WTC11 (cell line): ENCODE measurements around the gene SORCS1. TPM values are rescaled to one million over a fixed set of nuclear protein-coding genes. Genes with fewer than 3 reads are reported as not detected.

Experiments used
- ATAC-seq: fragments of 200-7000 bp; cut with Tn5 transposase; 2 replicates; pipeline ENCODE4 v1.10.0; 2021; ENCODE audit warnings: mild to moderate bottlenecking, moderate library complexity
- CTCF ChIA-PET: fragments of 300-600 bp; sonication (Branson Sonifier 250); formaldehyde crosslinking; loops from one replicate; lab custom pipeline; 2021; ENCODE audit warnings: antibody characterized with exemption; lab: Charles Lee
- POLR2A ChIA-PET: fragments of 350-600 bp; sonication (Branson Sonifier 250); formaldehyde crosslinking; loops from one replicate; lab custom pipeline; 2021; ENCODE audit warnings: antibody characterized with exemption; lab: Charles Lee
- DNase-seq: peaks from one replicate; pipeline ENCODE4 v3.0.0; 2021; ENCODE audit warnings: low spot score
- H3K27ac Mint-ChIP-seq: 2 replicates; pipeline ENCODE4 v1.8.0; 2021; ENCODE audit warnings: mixed read lengths
- H3K27me3 Mint-ChIP-seq: 2 replicates; pipeline ENCODE4 v1.8.0; 2021; ENCODE audit warnings: low read depth, mild to moderate bottlenecking, moderate library complexity, mixed read lengths
- H3K36me3 Mint-ChIP-seq: 2 replicates; pipeline ENCODE4 v1.8.0; 2021; ENCODE audit warnings: mixed read lengths
- H3K4me1 Mint-ChIP-seq: 2 replicates; pipeline ENCODE4 v1.8.0; 2022; ENCODE audit warnings: mixed read lengths
- H3K4me3 Mint-ChIP-seq: 2 replicates; pipeline ENCODE4 v1.8.0; 2021; ENCODE audit warnings: mild to moderate bottlenecking, moderate library complexity, mixed read lengths
- H3K9me3 Mint-ChIP-seq: 2 replicates; pipeline ENCODE4 v1.8.0; 2021; ENCODE audit warnings: mixed read lengths
- CREM ChIP-seq: sonication (generic); formaldehyde crosslinking; IDR thresholded peaks from 2 replicates; pipeline ENCODE4 v1.8.1; 2022; ENCODE audit warnings: mild to moderate bottlenecking, missing genetic modification reagents, moderate library complexity
- HMGA2 ChIP-seq: fragments of 250-450 bp; sonication (Bioruptor Pico); IDR thresholded peaks from 2 replicates; pipeline ENCODE4 v1.4.0; 2021; ENCODE audit warnings: mild to moderate bottlenecking, moderate library complexity
- NFATC4 ChIP-seq: fragments of 250-450 bp; sonication (Bioruptor Pico); IDR thresholded peaks from 2 replicates; pipeline ENCODE4 v1.9.0; 2021; ENCODE audit warnings: mild to moderate bottlenecking
- NFE2L1 ChIP-seq: sonication (generic); formaldehyde crosslinking; IDR thresholded peaks from 2 replicates; pipeline ENCODE4 v1.8.1; 2023; ENCODE audit warnings: missing genetic modification reagents
- RORB ChIP-seq: fragments of 250-450 bp; sonication (Bioruptor Pico); IDR thresholded peaks from 2 replicates; pipeline ENCODE4 v1.9.0; 2021; ENCODE audit warnings: mild to moderate bottlenecking
- SP1 ChIP-seq: sonication (generic); formaldehyde crosslinking; conservative IDR thresholded peaks from 2 replicates; pipeline ENCODE4 v1.8.1; 2022; ENCODE audit warnings: missing genetic modification reagents
- TCF7 ChIP-seq: sonication (generic); formaldehyde crosslinking; IDR thresholded peaks from 2 replicates; pipeline ENCODE4 v1.8.0; 2022; ENCODE audit warnings: mild to moderate bottlenecking, low read depth, missing genetic modification reagents, moderate library complexity
- ZBTB21 ChIP-seq: sonication (generic); formaldehyde crosslinking; IDR thresholded peaks from 2 replicates; pipeline ENCODE4 v1.8.1; 2023; ENCODE audit warnings: mild to moderate bottlenecking, missing genetic modification reagents, borderline replicate concordance
- ZNF121 ChIP-seq: sonication (generic); formaldehyde crosslinking; IDR thresholded peaks from 2 replicates; pipeline ENCODE4 v1.8.0; 2023; ENCODE audit warnings: missing genetic modification reagents
- ZNF138 ChIP-seq: sonication (generic); formaldehyde crosslinking; conservative IDR thresholded peaks from 2 replicates; pipeline ENCODE4 v1.8.1; 2022; ENCODE audit warnings: mild to moderate bottlenecking, moderate library complexity, missing genetic modification reagents
- ZNF219 ChIP-seq: sonication (generic); formaldehyde crosslinking; IDR thresholded peaks from 2 replicates; pipeline ENCODE4 v1.8.0; 2023; ENCODE audit warnings: missing genetic modification reagents, mild to moderate bottlenecking, borderline replicate concordance
- ZNF423 ChIP-seq: fragments of 250-450 bp; sonication (Bioruptor Pico); IDR thresholded peaks from 2 replicates; pipeline ENCODE4 v2.1.2; 2022; ENCODE audit warnings: mild to moderate bottlenecking, moderate library complexity
- total RNA-seq: library from RNA; stranded (reverse); gene quantifications from 3 replicates; pipeline ENCODE4 v1.2.3, GENCODE V29; 2021
- TF ChIP-seq, protein P1 (sequence below): sonication (generic); formaldehyde crosslinking; IDR thresholded peaks from 2 replicates; pipeline ENCODE4 v1.8.1; 2022; ENCODE audit warnings: mild to moderate bottlenecking, moderate library complexity, missing genetic modification reagents
- TF ChIP-seq, protein P2 (sequence below): sonication (generic); formaldehyde crosslinking; IDR thresholded peaks from 2 replicates; pipeline ENCODE4 v1.8.1; 2023; ENCODE audit warnings: mild to moderate bottlenecking, missing genetic modification reagents
- TF ChIP-seq, protein P3 (sequence below): sonication (generic); formaldehyde crosslinking; IDR thresholded peaks from 2 replicates; pipeline ENCODE4 v1.8.0; 2022; ENCODE audit warnings: mild to moderate bottlenecking, missing genetic modification reagents
- TF ChIP-seq, protein P4 (sequence below): sonication (generic); formaldehyde crosslinking; IDR thresholded peaks from 2 replicates; pipeline ENCODE4 v1.8.1; 2023; ENCODE audit warnings: mild to moderate bottlenecking, missing genetic modification reagents, borderline replicate concordance

SORCS1 gene
- total RNA-seq, 1 experiment from 2014 or later = 3.3 TPM

DNA sequence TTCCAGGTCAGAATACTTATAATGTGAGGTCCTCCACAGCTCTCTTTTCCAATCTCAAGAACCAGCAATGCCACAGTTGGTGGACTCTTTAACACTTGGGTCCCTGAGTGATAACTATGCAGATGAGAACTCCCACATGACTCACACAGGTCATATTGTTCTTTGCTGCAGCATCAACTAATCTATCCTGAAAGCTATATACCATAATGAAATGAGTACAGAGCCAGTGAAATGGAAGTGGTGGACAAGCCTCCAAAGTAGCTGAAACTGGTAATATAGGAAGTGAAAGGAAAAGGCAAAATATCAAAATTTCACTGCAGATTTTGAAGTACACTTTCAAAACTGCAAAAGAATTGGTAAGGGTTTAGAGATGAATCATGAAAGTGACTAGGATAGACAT lies 45.6 kb downstream of the SORCS1 start:
- no peaks in the 10 kb centered on the region for H3K27me3 Mint-ChIP-seq
- ATAC-seq = no peak
- no peak overlapping the region for H3K4me3 Mint-ChIP-seq
- no peak for DNase-seq
- CTCF ChIA-PET = no interaction called here
- peaks cover 7% of the 10 kb centered on the region for H3K9me3 Mint-ChIP-seq
- TF ChIP-seq SP1 (CRISPR knock-in tag) = no peak
- TF ChIP-seq, protein P1, sequence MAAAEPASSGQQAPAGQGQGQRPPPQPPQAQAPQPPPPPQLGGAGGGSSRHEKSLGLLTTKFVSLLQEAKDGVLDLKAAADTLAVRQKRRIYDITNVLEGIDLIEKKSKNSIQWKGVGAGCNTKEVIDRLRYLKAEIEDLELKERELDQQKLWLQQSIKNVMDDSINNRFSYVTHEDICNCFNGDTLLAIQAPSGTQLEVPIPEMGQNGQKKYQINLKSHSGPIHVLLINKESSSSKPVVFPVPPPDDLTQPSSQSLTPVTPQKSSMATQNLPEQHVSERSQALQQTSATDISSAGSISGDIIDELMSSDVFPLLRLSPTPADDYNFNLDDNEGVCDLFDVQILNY (CRISPR knock-in tag) = no peak
- TF ChIP-seq ZNF423 (CRISPR knock-in tag) = no peak
- no peak for TF ChIP-seq ZNF121 (CRISPR knock-in tag)
- TF ChIP-seq HMGA2 (CRISPR knock-in tag) = no peak
- TF ChIP-seq, protein P2, sequence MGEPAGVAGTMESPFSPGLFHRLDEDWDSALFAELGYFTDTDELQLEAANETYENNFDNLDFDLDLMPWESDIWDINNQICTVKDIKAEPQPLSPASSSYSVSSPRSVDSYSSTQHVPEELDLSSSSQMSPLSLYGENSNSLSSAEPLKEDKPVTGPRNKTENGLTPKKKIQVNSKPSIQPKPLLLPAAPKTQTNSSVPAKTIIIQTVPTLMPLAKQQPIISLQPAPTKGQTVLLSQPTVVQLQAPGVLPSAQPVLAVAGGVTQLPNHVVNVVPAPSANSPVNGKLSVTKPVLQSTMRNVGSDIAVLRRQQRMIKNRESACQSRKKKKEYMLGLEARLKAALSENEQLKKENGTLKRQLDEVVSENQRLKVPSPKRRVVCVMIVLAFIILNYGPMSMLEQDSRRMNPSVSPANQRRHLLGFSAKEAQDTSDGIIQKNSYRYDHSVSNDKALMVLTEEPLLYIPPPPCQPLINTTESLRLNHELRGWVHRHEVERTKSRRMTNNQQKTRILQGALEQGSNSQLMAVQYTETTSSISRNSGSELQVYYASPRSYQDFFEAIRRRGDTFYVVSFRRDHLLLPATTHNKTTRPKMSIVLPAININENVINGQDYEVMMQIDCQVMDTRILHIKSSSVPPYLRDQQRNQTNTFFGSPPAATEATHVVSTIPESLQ (CRISPR knock-in tag) = no peak
- TF ChIP-seq, all 79 proteins: peak for 0
- POLR2A ChIA-PET = no interaction called here
- Mint-ChIP-seq H3K36me3 (no peaks in the 10 kb centered on the region), H3K4me1 (no peaks in the 10 kb centered on the region), H3K27ac (no peak overlapping the region)

DNA sequence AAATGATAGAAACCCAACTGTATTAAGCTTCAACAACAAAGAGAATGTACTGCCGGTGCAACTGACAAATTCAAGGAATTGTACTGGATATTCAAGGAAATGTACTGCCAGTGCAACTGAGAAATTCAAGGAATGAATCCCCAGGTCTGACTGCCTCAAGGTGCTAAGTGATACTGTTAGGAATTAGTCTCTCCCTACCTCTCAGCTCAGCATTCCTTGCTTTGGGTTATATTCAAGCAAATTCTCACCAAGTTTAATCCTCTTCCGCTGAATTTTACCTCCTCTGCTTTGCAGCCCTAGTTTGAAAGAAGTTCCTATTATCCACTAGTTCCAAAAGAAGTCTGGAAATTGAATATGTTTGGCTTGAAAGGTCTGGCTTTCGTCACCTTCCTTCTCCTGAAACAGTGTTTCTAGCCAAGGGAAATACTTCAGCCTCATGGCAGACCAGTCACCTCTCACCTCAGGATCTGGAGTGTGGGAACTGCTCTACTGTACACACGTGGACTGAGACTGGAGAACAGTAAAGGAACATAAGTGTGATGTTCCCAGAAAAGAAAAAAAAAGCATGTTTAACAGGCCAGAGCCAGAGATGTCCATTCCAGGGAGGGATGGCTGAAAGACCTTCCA lies 60.4 kb downstream of the SORCS1 start:
- Mint-ChIP-seq H3K27me3 (no peaks in the 10 kb centered on the region), H3K9me3 (peaks cover 13% of the 10 kb centered on the region), H3K36me3 (peaks cover 10% of the 10 kb centered on the region), H3K4me3 (no peak overlapping the region), H3K4me1 (peaks cover 17% of the 10 kb centered on the region), H3K27ac (peak overlapping the region; percentile 18; the same call in 1 of the 2 replicates)
- ATAC-seq = no peak
- DNase-seq = no peak
- ChIA-PET CTCF (no interaction called here), POLR2A (no interaction called here)
- no peak for TF ChIP-seq RORB (CRISPR knock-in tag)
- TF ChIP-seq, protein P1 (CRISPR knock-in tag) = no peak
- TF ChIP-seq TCF7 (CRISPR knock-in tag) = no peak
- TF ChIP-seq NFE2L1 (CRISPR knock-in tag) = no peak
- TF ChIP-seq ZNF138 (CRISPR knock-in tag) = no peak

DNA sequence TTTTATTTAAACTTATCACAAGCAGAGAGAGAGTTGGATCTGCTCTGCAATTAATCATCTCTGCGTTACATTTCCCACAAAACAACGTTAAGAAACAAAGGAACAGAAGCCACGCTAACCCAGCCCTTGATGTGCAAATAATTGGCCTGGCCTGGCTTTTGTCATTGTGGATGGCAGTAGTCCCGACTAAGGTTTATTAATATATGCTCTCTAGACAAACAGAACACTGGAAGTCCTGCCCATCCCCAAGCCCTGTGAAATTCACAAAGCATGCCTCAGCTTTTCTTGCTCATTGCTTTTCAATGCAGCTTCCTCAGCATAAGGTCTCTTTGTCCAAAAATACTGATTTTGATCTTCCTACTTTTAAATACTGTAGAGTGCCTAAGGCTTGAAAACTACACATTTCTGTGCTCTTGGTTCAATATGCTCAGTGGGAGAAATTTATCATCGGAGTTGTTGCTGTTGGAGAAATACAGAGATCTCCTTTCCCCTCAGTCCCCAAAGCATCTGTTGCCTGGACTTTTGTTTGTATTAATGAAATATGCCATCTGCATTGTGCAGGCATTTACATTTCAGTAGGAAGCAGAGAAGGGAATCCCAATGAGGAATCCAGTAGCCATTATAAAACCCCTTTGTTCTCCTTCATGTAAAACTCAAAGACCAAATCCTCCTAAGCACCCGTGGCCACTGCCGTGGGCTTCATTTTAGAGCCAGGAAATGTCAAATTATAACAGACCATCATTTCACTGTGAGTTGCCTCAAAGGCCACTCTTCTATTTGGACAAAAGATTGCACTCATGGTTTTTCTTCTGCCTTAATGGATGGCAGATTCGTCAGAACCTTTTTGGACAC lies 61.1 kb downstream of the SORCS1 start:
- ChIA-PET CTCF (no interaction called here), POLR2A (no interaction called here)
- Mint-ChIP-seq H3K27ac (0 out of 2 replicates have a peak overlapping the region, but pooled peaks have one; percentile 18), H3K9me3 (peaks cover 7% of the 10 kb centered on the region), H3K27me3 (no peaks in the 10 kb centered on the region), H3K4me1 (peaks cover 17% of the 10 kb centered on the region), H3K36me3 (peaks cover 4% of the 10 kb centered on the region), H3K4me3 (no peak overlapping the region)
- TF ChIP-seq ZNF423 (CRISPR knock-in tag) (no peak), ZNF219 (CRISPR knock-in tag) (no peak), CREM (CRISPR knock-in tag) (no peak), ZBTB21 (no peak), NFATC4 (CRISPR knock-in tag) (no peak)
- TF ChIP-seq, protein P3, sequence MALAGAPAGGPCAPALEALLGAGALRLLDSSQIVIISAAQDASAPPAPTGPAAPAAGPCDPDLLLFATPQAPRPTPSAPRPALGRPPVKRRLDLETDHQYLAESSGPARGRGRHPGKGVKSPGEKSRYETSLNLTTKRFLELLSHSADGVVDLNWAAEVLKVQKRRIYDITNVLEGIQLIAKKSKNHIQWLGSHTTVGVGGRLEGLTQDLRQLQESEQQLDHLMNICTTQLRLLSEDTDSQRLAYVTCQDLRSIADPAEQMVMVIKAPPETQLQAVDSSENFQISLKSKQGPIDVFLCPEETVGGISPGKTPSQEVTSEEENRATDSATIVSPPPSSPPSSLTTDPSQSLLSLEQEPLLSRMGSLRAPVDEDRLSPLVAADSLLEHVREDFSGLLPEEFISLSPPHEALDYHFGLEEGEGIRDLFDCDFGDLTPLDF = no peak
- TF ChIP-seq, protein P4, sequence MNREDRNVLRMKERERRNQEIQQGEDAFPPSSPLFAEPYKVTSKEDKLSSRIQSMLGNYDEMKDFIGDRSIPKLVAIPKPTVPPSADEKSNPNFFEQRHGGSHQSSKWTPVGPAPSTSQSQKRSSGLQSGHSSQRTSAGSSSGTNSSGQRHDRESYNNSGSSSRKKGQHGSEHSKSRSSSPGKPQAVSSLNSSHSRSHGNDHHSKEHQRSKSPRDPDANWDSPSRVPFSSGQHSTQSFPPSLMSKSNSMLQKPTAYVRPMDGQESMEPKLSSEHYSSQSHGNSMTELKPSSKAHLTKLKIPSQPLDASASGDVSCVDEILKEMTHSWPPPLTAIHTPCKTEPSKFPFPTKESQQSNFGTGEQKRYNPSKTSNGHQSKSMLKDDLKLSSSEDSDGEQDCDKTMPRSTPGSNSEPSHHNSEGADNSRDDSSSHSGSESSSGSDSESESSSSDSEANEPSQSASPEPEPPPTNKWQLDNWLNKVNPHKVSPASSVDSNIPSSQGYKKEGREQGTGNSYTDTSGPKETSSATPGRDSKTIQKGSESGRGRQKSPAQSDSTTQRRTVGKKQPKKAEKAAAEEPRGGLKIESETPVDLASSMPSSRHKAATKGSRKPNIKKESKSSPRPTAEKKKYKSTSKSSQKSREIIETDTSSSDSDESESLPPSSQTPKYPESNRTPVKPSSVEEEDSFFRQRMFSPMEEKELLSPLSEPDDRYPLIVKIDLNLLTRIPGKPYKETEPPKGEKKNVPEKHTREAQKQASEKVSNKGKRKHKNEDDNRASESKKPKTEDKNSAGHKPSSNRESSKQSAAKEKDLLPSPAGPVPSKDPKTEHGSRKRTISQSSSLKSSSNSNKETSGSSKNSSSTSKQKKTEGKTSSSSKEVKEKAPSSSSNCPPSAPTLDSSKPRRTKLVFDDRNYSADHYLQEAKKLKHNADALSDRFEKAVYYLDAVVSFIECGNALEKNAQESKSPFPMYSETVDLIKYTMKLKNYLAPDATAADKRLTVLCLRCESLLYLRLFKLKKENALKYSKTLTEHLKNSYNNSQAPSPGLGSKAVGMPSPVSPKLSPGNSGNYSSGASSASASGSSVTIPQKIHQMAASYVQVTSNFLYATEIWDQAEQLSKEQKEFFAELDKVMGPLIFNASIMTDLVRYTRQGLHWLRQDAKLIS = no peak
- DNase-seq (no peak), ATAC-seq (no peak; the same call in 1 of the 2 replicates)
